DND-41 (cell line): ENCODE results near the gene PRKAG2.

Experiments used
- ATAC-seq: fragments of 200-7000 bp; cut with Tn5 transposase; 3 replicates; pipeline ENCODE4 v1.9.1; 2021; ENCODE audit warnings: low read depth; ENCODE audit not compliant: insufficient read depth
- DNase-seq: peaks from one replicate; pipeline ENCODE4 v3.0.0-alpha.2; 2020
- H2AFZ ChIP-seq: 2 replicates; pipeline ENCODE4 v1.6.0; 2012; ENCODE audit warnings: low read depth, low read length
- H3K27ac ChIP-seq: 2 replicates; pipeline ENCODE4 v1.5.1; 2012; ENCODE audit warnings: low read length, inconsistent platforms
- H3K27me3 ChIP-seq: fragments of 200-600 bp; sonication (generic); 2 replicates; pipeline ENCODE4 v1.6.0; 2012; ENCODE audit warnings: low read length, mild to moderate bottlenecking, inconsistent platforms; ENCODE audit not compliant: insufficient read depth, poor library complexity
- H3K36me3 ChIP-seq: 2 replicates; pipeline ENCODE4 v1.5.1; 2012; ENCODE audit warnings: low read length, inconsistent platforms; ENCODE audit not compliant: insufficient read depth
- H3K4me1 ChIP-seq: 2 replicates; pipeline ENCODE4 v1.5.1; 2012; ENCODE audit warnings: mild to moderate bottlenecking, low read length; ENCODE audit not compliant: insufficient read depth
- H3K4me2 ChIP-seq: 2 replicates; pipeline ENCODE4 v1.6.0; 2012; ENCODE audit warnings: mild to moderate bottlenecking, moderate library complexity, low read length, inconsistent platforms; ENCODE audit not compliant: insufficient read depth
- H3K4me3 ChIP-seq, 2 experiments: fragments of 200-600 bp in 1 of 2; shearing (Covaris generic) in 1 of 2; 2 replicates each; pipeline ENCODE4 v1.5.1; 2012 to 2016; ENCODE audit warnings: inconsistent platforms in 2 of 2, low read length in 2 of 2, mild to moderate bottlenecking in 2 of 2, low read depth in 1 of 2, moderate library complexity in 1 of 2
- H3K79me2 ChIP-seq: 2 replicates; pipeline ENCODE4 v1.6.0; 2012; ENCODE audit warnings: low read length, inconsistent platforms; ENCODE audit not compliant: insufficient read depth
- H3K9ac ChIP-seq: 2 replicates; pipeline ENCODE4 v1.6.0; 2012; ENCODE audit warnings: low read depth, mild to moderate bottlenecking, inconsistent platforms, low read length, moderate library complexity
- H3K9me3 ChIP-seq: 2 replicates; pipeline ENCODE4 v1.5.1; 2012; ENCODE audit warnings: low read length, moderate library complexity, mild to moderate bottlenecking, inconsistent platforms; ENCODE audit not compliant: insufficient read depth, severe bottlenecking
- H4K20me1 ChIP-seq: 2 replicates; pipeline ENCODE4 v1.6.0; 2012; ENCODE audit warnings: low read length; ENCODE audit not compliant: insufficient read depth
- CTCF ChIP-seq: IDR thresholded peaks from 2 replicates; pipeline ENCODE4 v1.5.1; 2012; ENCODE audit warnings: borderline replicate concordance, low read length, moderate library complexity, mild to moderate bottlenecking; ENCODE audit not compliant: poor library complexity, severe bottlenecking; ENCODE audit errors: extremely low read depth
- EZH2 ChIP-seq: IDR thresholded peaks from 3 replicates; pipeline ENCODE4 v1.6.1; 2012; ENCODE audit warnings: borderline replicate concordance, low read depth, mild to moderate bottlenecking, moderate library complexity, low read length, inconsistent platforms; ENCODE audit not compliant: severe bottlenecking

The PRKAG2 gene

GRCh38 chr7:151655555-151655954 is 221.4 kb downstream of the PRKAG2 start:
- no peak overlapping the region for H3K27ac ChIP-seq
- no peak overlapping the region for H3K4me3 ChIP-seq
- H4K20me1 ChIP-seq, result no peaks in the 10 kb centered on the region
- no peaks in the 10 kb centered on the region for H3K4me1 ChIP-seq
- no peaks in the 10 kb centered on the region for H3K9me3 ChIP-seq
- H3K9ac ChIP-seq, result no peak overlapping the region
- DNase-seq (no peak), ATAC-seq (no peak)
- H3K27me3 ChIP-seq, result peaks cover 13% of the 10 kb centered on the region
- TF ChIP-seq CTCF (no peak), EZH2 (no peak)
- no peaks in the 10 kb centered on the region for H3K79me2 ChIP-seq
- no peaks in the 10 kb centered on the region for H3K36me3 ChIP-seq
- no peak overlapping the region for H2AFZ ChIP-seq
- no peak overlapping the region for H3K4me2 ChIP-seq

- Histone ChIP-seq H3K9me3 (no peaks in the 10 kb centered on the region), H2AFZ (no peak overlapping the region), H3K4me2 (no peak overlapping the region), H3K9ac (no peak overlapping the region), H4K20me1 (no peaks in the 10 kb centered on the region), H3K4me1 (no peaks in the 10 kb centered on the region), H3K27me3 (peaks cover 15% of the 10 kb centered on the region), H3K27ac (no peak overlapping the region), H3K36me3 (no peaks in the 10 kb centered on the region), H3K4me3 (no peak overlapping the region), H3K79me2 (no peaks in the 10 kb centered on the region)
- no peak for TF ChIP-seq CTCF
- TF ChIP-seq EZH2, result no peak
- no peak for ATAC-seq
- DNase-seq, result no peak
These were observed 224.8 kb downstream of the PRKAG2 start for GRCh38 chr7:151652111-151652510.

GRCh38 chr7:151650161-151650560 is 226.8 kb downstream of the PRKAG2 start:
- Histone ChIP-seq H3K4me3 (no peak overlapping the region), H3K9me3 (no peaks in the 10 kb centered on the region), H4K20me1 (no peaks in the 10 kb centered on the region), H3K27me3 (peaks cover 23% of the 10 kb centered on the region), H3K9ac (no peak overlapping the region), H3K4me1 (no peaks in the 10 kb centered on the region), H2AFZ (no peak overlapping the region), H3K79me2 (no peaks in the 10 kb centered on the region), H3K4me2 (no peak overlapping the region), H3K36me3 (no peaks in the 10 kb centered on the region), H3K27ac (no peak overlapping the region)
- no peak for DNase-seq
- ATAC-seq, result no peak
- TF ChIP-seq CTCF, result no peak

- H3K27ac ChIP-seq, result no peak overlapping the region
- no peaks in the 10 kb centered on the region for H3K36me3 ChIP-seq
- H3K4me1 ChIP-seq, result no peaks in the 10 kb centered on the region
- ATAC-seq (no peak), DNase-seq (no peak)
- H3K27me3 ChIP-seq, result peaks cover 25% of the 10 kb centered on the region
- TF ChIP-seq EZH2 (no peak), CTCF (no peak)
- H3K9me3 ChIP-seq, result no peaks in the 10 kb centered on the region
- H3K9ac ChIP-seq, result no peak overlapping the region
- H2AFZ ChIP-seq, result no peak overlapping the region
- no peak overlapping the region for H3K4me3 ChIP-seq
- no peak overlapping the region for H3K4me2 ChIP-seq
- no peaks in the 10 kb centered on the region for H3K79me2 ChIP-seq
- H4K20me1 ChIP-seq, result no peaks in the 10 kb centered on the region
These were observed 228.5 kb downstream of the PRKAG2 start for GRCh38 chr7:151648429-151648828.
